COLO829 (cell line): ENCODE data around the gene DNAJC1.

Source experiments
- DNase-seq: peaks from one replicate; pipeline ENCODE4 v3.0.0; 2012; ENCODE audit warnings: low spot score

The DNAJC1 gene

GRCh38 chr10:21758696-21759095, 244.8 kb downstream of the DNAJC1 start:
- DNase-seq = no peak

GRCh38 chr10:21758239-21758638, 245.3 kb downstream of the DNAJC1 start:
- no peak for DNase-seq

- DNase-seq = no peak
Observed at GRCh38 chr10:21757185-21757901, 246.2 kb downstream of the DNAJC1 start.

GRCh38 chr10:21756707-21757106, 246.8 kb downstream of the DNAJC1 start:
- DNase-seq = no peak

GRCh38 chr10:21754410-21755011, 249.0 kb downstream of the DNAJC1 start:
- no peak for DNase-seq

- no peak for DNase-seq
Observed at GRCh38 chr10:21753497-21754270, 249.8 kb downstream of the DNAJC1 start.

- DNase-seq = no peak
Observed at GRCh38 chr10:21751341-21752310, 251.9 kb downstream of the DNAJC1 start.

- DNase-seq = no peak
Observed at GRCh38 chr10:21750424-21750823, 253.1 kb downstream of the DNAJC1 start.

GRCh38 chr10:21749788-21750187, 253.7 kb downstream of the DNAJC1 start:
- no peak for DNase-seq

- no peak for DNase-seq
Observed at GRCh38 chr10:21747809-21748208, 255.7 kb downstream of the DNAJC1 start.

- DNase-seq = no peak
Observed at GRCh38 chr10:21746118-21746517, 257.4 kb downstream of the DNAJC1 start.

GRCh38 chr10:21744223-21744622, 259.3 kb downstream of the DNAJC1 start:
- DNase-seq = no peak

- no peak for DNase-seq
Observed at GRCh38 chr10:21742740-21743412, 260.7 kb downstream of the DNAJC1 start.

- DNase-seq = no peak
Observed at GRCh38 chr10:21740989-21741388, 262.5 kb downstream of the DNAJC1 start.

- DNase-seq = no peak
Observed at GRCh38 chr10:21737106-21737505, 266.4 kb downstream of the DNAJC1 start.

GRCh38 chr10:21733710-21734109, 269.8 kb downstream of the DNAJC1 start:
- no peak for DNase-seq

GRCh38 chr10:21732067-21732772, 271.3 kb downstream of the DNAJC1 start:
- peak; percentile 35 for DNase-seq

GRCh38 chr10:21728618-21729017, 274.9 kb downstream of the DNAJC1 start:
- no peak for DNase-seq

- DNase-seq = no peak
Observed at GRCh38 chr10:21727452-21728168, 275.9 kb downstream of the DNAJC1 start.

- DNase-seq = no peak
Observed at GRCh38 chr10:21726601-21727225, 276.8 kb downstream of the DNAJC1 start.
